Measurements from ENCODE around the gene NASP.
A peak's percentile ranks its signal among the peaks of the same experiment; 100 is the strongest.
"Not testable (repeated sequence)": the region's sequence is repeated elsewhere in the genome, so short reads cannot be mapped to it uniquely, and the experiment has no call there.

Gene NASP

GRCh38 chr1:45573231-45573804, 10.5 kb upstream of the NASP start:
- no peak for DNase-seq

- DNase-seq = no peak
Observed at GRCh38 chr1:45574105-45574626, 9.7 kb upstream of the NASP start.

- peak; percentile 92 for DNase-seq
Observed at GRCh38 chr1:45583264-45583665, 576 bp upstream of the NASP start.

GRCh38 chr1:45584351-45585109, 689 bp downstream of the NASP start:
- peak; percentile 84 for DNase-seq

GRCh38 chr1:45585110-45585426, 1.2 kb downstream of the NASP start:
- no peak for DNase-seq

- DNase-seq = no peak
Observed at GRCh38 chr1:45585496-45586075, 1.7 kb downstream of the NASP start.

GRCh38 chr1:45586769-45587168, 2.9 kb downstream of the NASP start:
- no peak for DNase-seq

- no peak for DNase-seq
Observed at GRCh38 chr1:45589861-45590260, 6.0 kb downstream of the NASP start.

- DNase-seq = no peak
Observed at GRCh38 chr1:45594412-45594811, 10.6 kb downstream of the NASP start.

GRCh38 chr1:45596765-45597164, 12.9 kb downstream of the NASP start:
- DNase-seq = not testable (repeated sequence)

GRCh38 chr1:45604239-45604638, 20.4 kb downstream of the NASP start:
- DNase-seq = no peak

GRCh38 chr1:45607404-45608074, 23.7 kb downstream of the NASP start:
- no peak for DNase-seq

- DNase-seq = no peak
Observed at GRCh38 chr1:45608175-45609156, 24.6 kb downstream of the NASP start.

GRCh38 chr1:45610589-45611226, 26.9 kb downstream of the NASP start:
- no peak for DNase-seq

GRCh38 chr1:45612941-45613579, 29.2 kb downstream of the NASP start:
- DNase-seq = no peak

GRCh38 chr1:45615885-45616284, 32.0 kb downstream of the NASP start:
- no peak for DNase-seq

GRCh38 chr1:45617618-45618017, 33.8 kb downstream of the NASP start:
- no peak for DNase-seq

- no peak for DNase-seq
Observed at GRCh38 chr1:45619149-45619921, 35.5 kb downstream of the NASP start.

- no peak for DNase-seq
Observed at GRCh38 chr1:45620588-45621500, 37.0 kb downstream of the NASP start.

GRCh38 chr1:45621501-45621836, 37.6 kb downstream of the NASP start:
- DNase-seq = no peak
